ENCODE measurements around the gene PHAF1. TPM values are rescaled to one million over a fixed set of nuclear protein-coding genes. Genes with fewer than 3 reads are reported as not detected.
A peak's percentile ranks its signal among the peaks of the same experiment; 100 is the strongest.

Gene PHAF1
- polyA plus RNA-seq, 4 donors, result 5.9 to 13.6 (median 8.7) TPM

DNA sequence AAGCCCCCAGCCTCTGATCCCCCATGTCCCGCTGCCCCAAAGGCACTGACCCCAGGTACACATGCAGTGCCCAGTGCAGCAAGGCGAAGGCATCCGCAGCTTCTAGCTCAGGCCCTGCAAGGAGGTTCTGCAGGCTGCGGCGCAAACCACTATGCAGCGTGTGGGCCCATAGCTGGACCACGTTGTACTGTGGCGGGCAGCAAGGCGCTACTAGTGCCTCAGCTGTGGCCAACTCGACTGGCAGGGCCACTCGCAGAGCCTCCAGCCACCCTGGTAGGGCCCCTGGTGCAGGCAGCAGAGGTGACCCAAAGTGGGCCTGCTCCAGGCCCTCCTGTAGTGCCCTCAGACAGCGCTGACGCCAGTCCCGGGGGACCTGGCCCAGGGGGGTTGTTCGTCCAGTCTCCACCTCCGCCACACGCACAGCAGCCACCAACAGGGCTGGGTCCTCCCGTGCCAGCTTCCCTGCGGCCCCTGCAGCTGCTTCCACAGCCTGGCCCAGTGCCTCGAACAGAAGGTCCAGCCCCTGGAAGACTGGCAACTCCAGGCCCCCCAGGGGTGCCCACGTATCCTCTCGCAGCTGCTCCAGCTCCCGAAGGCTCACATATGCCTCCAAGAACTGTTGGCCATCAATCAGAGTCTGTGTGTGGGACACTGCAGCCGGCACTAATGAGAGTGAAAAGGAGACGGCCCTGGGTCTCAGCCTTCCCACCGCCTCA is 77.6 kb downstream of the PHAF1 start:
- H3K9me3 ChIP-seq (ENCODE audit: control insufficient read depth in 2 of 2, insufficient read depth in 1 of 2, low read depth in 1 of 2, low read length in 1 of 2), result no peaks in the 10 kb centered on the region
- DNase-seq (no peak), FAIRE-seq (no peak)
- peaks cover 0 to 6% (median 0%) of the 10 kb centered on the region in 3 donors for H3K27me3 ChIP-seq (ENCODE audit: control insufficient read depth in 3 of 3, insufficient read depth in 3 of 3, low read length in 3 of 3)
- H3K27ac ChIP-seq (ENCODE audit: low read depth in 1 of 3, low read length in 2 of 3), result no peak overlapping the region
- H3K4me3 ChIP-seq (ENCODE audit: low read depth in 1 of 3, low read length in 3 of 3), result no peak overlapping the region
- peaks cover 3 to 28% (median 3%) of the 10 kb centered on the region in 3 donors for H3K4me1 ChIP-seq (ENCODE audit: control insufficient read depth in 3 of 3, insufficient read depth in 2 of 3, low read depth in 1 of 3, low read length in 2 of 3)
- WGBS, 3 donors, result 86 to 94% (median 90%) methylated on average over 24 to 26 of the region's 26 CpGs
- H3K36me3 ChIP-seq (ENCODE audit: control insufficient read depth in 3 of 3, insufficient read depth in 2 of 3, low read depth in 1 of 3, low read length in 3 of 3), result no peaks in the 10 kb centered on the region

- H3K4me1 ChIP-seq (ENCODE audit: control insufficient read depth in 3 of 3, insufficient read depth in 2 of 3, low read depth in 1 of 3, low read length in 2 of 3), result peaks cover 6 to 30% (median 8%) of the 10 kb centered on the region in 3 donors
- DNase-seq (no peak), FAIRE-seq (no peak)
- peaks cover 0 to 6% (median 0%) of the 10 kb centered on the region in 3 donors for H3K27me3 ChIP-seq (ENCODE audit: control insufficient read depth in 3 of 3, insufficient read depth in 3 of 3, low read length in 3 of 3)
- H3K36me3 ChIP-seq (ENCODE audit: control insufficient read depth in 3 of 3, insufficient read depth in 2 of 3, low read depth in 1 of 3, low read length in 3 of 3), result peaks cover 0 to 7% (median 0%) of the 10 kb centered on the region in 3 donors
- WGBS, 3 donors, result 74 to 88% (median 77%) methylated on average over 4 of the region's 4 CpGs
- no peaks in the 10 kb centered on the region for H3K9me3 ChIP-seq (ENCODE audit: control insufficient read depth in 2 of 2, insufficient read depth in 1 of 2, low read depth in 1 of 2, low read length in 1 of 2)
- H3K4me3 ChIP-seq (ENCODE audit: low read depth in 1 of 3, low read length in 3 of 3), result no peak overlapping the region
- no peak overlapping the region for H3K27ac ChIP-seq (ENCODE audit: low read depth in 1 of 3, low read length in 2 of 3)
Observed at GRCh38 chr16:67188323-67188722, 78.6 kb downstream of the PHAF1 start.

DNA sequence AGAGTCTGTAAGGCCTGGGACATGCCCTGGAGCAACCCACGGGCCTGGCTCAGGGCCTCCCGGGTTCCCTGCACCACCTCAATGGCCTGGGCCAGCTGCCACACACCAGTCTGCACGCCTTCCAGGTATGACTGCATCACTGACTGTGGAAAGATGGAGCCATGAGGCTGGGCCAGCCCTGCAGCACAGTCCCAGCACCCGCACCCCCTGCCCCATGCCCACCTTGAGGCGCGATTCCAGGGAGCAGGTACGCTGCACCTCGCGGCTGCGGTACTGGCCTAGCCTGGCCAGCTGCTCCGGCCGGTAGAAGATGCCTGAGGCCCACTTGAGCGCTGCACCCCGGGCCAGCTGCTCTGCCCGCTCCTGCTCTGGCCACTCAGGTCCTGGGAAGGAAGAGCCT is 79.1 kb downstream of the PHAF1 start:
- Histone ChIP-seq H3K27ac (ENCODE audit: low read depth in 1 of 3, low read length in 2 of 3) (no peak overlapping the region), H3K4me3 (ENCODE audit: low read depth in 1 of 3, low read length in 3 of 3) (no peak overlapping the region), H3K27me3 (ENCODE audit: control insufficient read depth in 3 of 3, insufficient read depth in 3 of 3, low read length in 3 of 3) (peaks cover 0 to 6% (median 0%) of the 10 kb centered on the region in 3 donors), H3K4me1 (ENCODE audit: control insufficient read depth in 3 of 3, insufficient read depth in 2 of 3, low read depth in 1 of 3, low read length in 2 of 3) (peaks cover 6 to 34% (median 13%) of the 10 kb centered on the region in 3 donors), H3K36me3 (ENCODE audit: control insufficient read depth in 3 of 3, insufficient read depth in 2 of 3, low read depth in 1 of 3, low read length in 3 of 3) (peaks cover 0 to 11% (median 0%) of the 10 kb centered on the region in 3 donors), H3K9me3 (ENCODE audit: control insufficient read depth in 2 of 2, insufficient read depth in 1 of 2, low read depth in 1 of 2, low read length in 1 of 2) (no peaks in the 10 kb centered on the region)
- DNase-seq (no peak), FAIRE-seq (no peak)
- 89 to 95% (median 90%) methylated on average over 14 to 15 of the region's 15 CpGs for WGBS, 3 donors

GRCh38 chr16:67190041-67190440 is 80.3 kb downstream of the PHAF1 start, which contains the start of gene EXOC3L1:
TSS of gene EXOC3L1 (minus strand) at chr16:67190136. CDS start at chr16:67189676, 460 bp downstream.
- Histone ChIP-seq H3K36me3 (ENCODE audit: control insufficient read depth in 3 of 3, insufficient read depth in 2 of 3, low read depth in 1 of 3, low read length in 3 of 3) (peaks cover 0 to 24% (median 2%) of the 10 kb centered on the region in 3 donors), H3K27ac (ENCODE audit: low read depth in 1 of 3, low read length in 2 of 3) (no peak within 1 kb of the TSS), H3K27me3 (ENCODE audit: control insufficient read depth in 3 of 3, insufficient read depth in 3 of 3, low read length in 3 of 3) (no peaks in the 10 kb centered on the region), H3K4me1 (ENCODE audit: control insufficient read depth in 3 of 3, insufficient read depth in 2 of 3, low read depth in 1 of 3, low read length in 2 of 3) (peaks cover 3 to 29% (median 13%) of the 10 kb centered on the region in 3 donors), H3K9me3 (ENCODE audit: control insufficient read depth in 2 of 2, insufficient read depth in 1 of 2, low read depth in 1 of 2, low read length in 1 of 2) (no peaks in the 10 kb centered on the region), H3K4me3 (ENCODE audit: low read depth in 1 of 3, low read length in 3 of 3) (no peak within 1 kb of the TSS)
- no peak for FAIRE-seq
- DNase-seq, result no peak
- 46 to 65% (median 58%) methylated on average over 6 of the region's 6 CpGs for WGBS, 3 donors

- Histone ChIP-seq H3K27me3 (ENCODE audit: control insufficient read depth in 3 of 3, insufficient read depth in 3 of 3, low read length in 3 of 3) (no peaks in the 10 kb centered on the region), H3K4me1 (ENCODE audit: control insufficient read depth in 3 of 3, insufficient read depth in 2 of 3, low read depth in 1 of 3, low read length in 2 of 3) (peaks cover 3 to 22% (median 11%) of the 10 kb centered on the region in 3 donors), H3K9me3 (ENCODE audit: control insufficient read depth in 2 of 2, insufficient read depth in 1 of 2, low read depth in 1 of 2, low read length in 1 of 2) (no peaks in the 10 kb centered on the region), H3K36me3 (ENCODE audit: control insufficient read depth in 3 of 3, insufficient read depth in 2 of 3, low read depth in 1 of 3, low read length in 3 of 3) (peaks cover 2 to 31% (median 5%) of the 10 kb centered on the region in 3 donors), H3K27ac (ENCODE audit: low read depth in 1 of 3, low read length in 2 of 3) (no peak overlapping the region), H3K4me3 (ENCODE audit: low read depth in 1 of 3, low read length in 3 of 3) (no peak overlapping the region)
- FAIRE-seq, result no peak
- DNase-seq, result no peak
- 74 to 76% (median 76%) methylated on average over 13 of the region's 13 CpGs for whole genome bisulfite sequencing, 3 donors
Observed at GRCh38 chr16:67190448-67191399, 81.0 kb downstream of the PHAF1 start.

DNA sequence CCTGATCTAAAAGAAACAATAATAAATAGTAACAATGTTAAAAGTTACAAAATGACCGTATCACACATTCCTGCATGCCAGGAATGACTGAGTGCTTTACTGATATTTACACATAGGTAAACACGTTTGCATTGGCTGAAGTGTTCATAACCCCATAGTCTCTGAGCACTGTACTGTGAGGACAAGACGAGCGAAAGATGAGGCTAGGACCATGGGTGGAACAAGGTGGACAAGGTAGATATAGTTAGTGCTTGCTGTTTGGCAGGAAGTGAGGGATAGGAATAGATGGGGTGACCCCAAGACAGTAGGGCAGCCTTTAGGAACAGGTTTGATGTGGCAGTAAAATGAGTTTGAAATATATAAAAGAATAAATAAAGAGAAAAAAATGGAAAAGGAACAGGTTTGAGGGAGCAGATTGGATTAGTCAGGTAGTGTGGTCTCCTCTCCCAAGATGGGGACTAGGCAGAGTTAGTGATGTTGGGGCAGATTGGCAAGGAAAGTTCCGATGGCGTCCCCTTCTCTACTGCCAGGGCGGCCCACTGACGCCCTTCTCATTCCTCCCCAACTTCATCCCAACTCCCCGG is 81.8 kb downstream of the PHAF1 start:
- H3K9me3 ChIP-seq (ENCODE audit: control insufficient read depth in 2 of 2, insufficient read depth in 1 of 2, low read depth in 1 of 2, low read length in 1 of 2), result no peaks in the 10 kb centered on the region
- no peak overlapping the region for H3K27ac ChIP-seq (ENCODE audit: low read depth in 1 of 3, low read length in 2 of 3)
- no peak overlapping the region for H3K4me3 ChIP-seq (ENCODE audit: low read depth in 1 of 3, low read length in 3 of 3)
- no peaks in the 10 kb centered on the region for H3K27me3 ChIP-seq (ENCODE audit: control insufficient read depth in 3 of 3, insufficient read depth in 3 of 3, low read length in 3 of 3)
- H3K4me1 ChIP-seq (ENCODE audit: control insufficient read depth in 3 of 3, insufficient read depth in 2 of 3, low read depth in 1 of 3, low read length in 2 of 3), result peaks cover 3 to 19% (median 11%) of the 10 kb centered on the region in 3 donors
- no peak for FAIRE-seq
- peaks cover 8 to 38% (median 8%) of the 10 kb centered on the region in 3 donors for H3K36me3 ChIP-seq (ENCODE audit: control insufficient read depth in 3 of 3, insufficient read depth in 2 of 3, low read depth in 1 of 3, low read length in 3 of 3)
- 26 to 30% (median 27%) methylated on average over 7 to 9 of the region's 9 CpGs for WGBS, 3 donors
- DNase-seq, result no peak

DNA sequence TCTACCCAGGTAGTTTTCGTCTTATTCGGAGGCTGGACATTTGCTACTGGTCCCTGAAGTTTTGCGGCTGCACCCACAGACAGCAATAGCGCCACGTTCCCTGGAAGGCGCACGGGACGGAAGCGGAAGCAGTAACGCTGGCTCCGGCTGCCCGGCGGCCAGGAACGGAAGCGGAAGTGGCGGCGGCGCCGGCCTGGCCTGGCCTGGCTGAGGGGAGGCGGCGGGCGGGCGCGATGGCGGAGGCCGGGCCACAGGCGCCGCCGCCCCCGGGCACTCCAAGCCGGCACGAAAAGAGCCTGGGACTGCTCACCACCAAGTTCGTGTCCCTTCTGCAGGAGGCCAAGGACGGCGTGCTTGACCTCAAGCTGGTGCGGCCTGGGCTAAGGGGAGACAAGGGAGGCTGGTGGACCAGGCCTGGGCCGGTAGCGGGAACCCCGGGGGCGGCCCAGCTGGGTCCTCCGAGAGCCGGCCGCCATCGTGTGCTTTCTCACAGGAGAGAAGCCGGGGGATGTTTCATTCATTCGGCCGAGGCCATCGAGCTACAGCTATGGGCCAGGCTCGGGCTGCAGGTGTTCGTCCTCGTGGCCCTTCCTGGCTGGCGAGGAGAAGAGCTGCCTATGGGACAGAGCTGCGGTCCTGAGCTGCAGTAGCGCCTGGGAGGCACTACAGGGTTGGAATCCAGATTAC is 82.4 kb downstream of the PHAF1 start, which contains the start of gene E2F4:
Gene E2F4, plus strand, starts transcription at position 161 of the 687 bp plus-strand sequence. Its CDS starts 73 bp downstream, at position 234.
- no peaks in the 10 kb centered on the region for H3K27me3 ChIP-seq (ENCODE audit: control insufficient read depth in 3 of 3, insufficient read depth in 3 of 3, low read length in 3 of 3)
- H3K36me3 ChIP-seq (ENCODE audit: control insufficient read depth in 3 of 3, insufficient read depth in 2 of 3, low read depth in 1 of 3, low read length in 3 of 3), result peaks cover 8 to 45% (median 13%) of the 10 kb centered on the region in 3 donors
- H3K4me3 ChIP-seq (ENCODE audit: low read depth in 1 of 3, low read length in 3 of 3), result peak within 1 kb of the TSS; percentile 88 to 95 (median 95)
- peaks cover 3 to 19% (median 11%) of the 10 kb centered on the region in 3 donors for H3K4me1 ChIP-seq (ENCODE audit: control insufficient read depth in 3 of 3, insufficient read depth in 2 of 3, low read depth in 1 of 3, low read length in 2 of 3)
- peak; percentile 92 to 95 for DNase-seq
- peak within 1 kb of the TSS in 1 of 3 donors; percentile 70 for H3K27ac ChIP-seq (ENCODE audit: low read depth in 1 of 3, low read length in 2 of 3)
- no peaks in the 10 kb centered on the region for H3K9me3 ChIP-seq (ENCODE audit: control insufficient read depth in 2 of 2, insufficient read depth in 1 of 2, low read depth in 1 of 2, low read length in 1 of 2)
- no peak for FAIRE-seq
- WGBS, 3 donors, result 0% methylated on average over 50 to 54 of the region's 54 CpGs

Measured in small intestine (tissue), 7 donors.